HepG2 (cell line): ENCODE data around the gene ABCC10. TPM values are rescaled to one million over a fixed set of nuclear protein-coding genes. Genes with fewer than 3 reads are reported as not detected.

Experiments used
- AHDC1 ChIP-seq: sonication (generic); formaldehyde crosslinking; IDR thresholded peaks from 2 replicates; pipeline ENCODE4 v1.5.1; 2020; ENCODE audit warnings: mild to moderate bottlenecking, missing genetic modification reagents, borderline replicate concordance
- CBX5 ChIP-seq: sonication (generic); formaldehyde crosslinking; IDR thresholded peaks from 2 replicates; pipeline ENCODE4 v1.4.0; 2020; ENCODE audit warnings: missing genetic modification reagents, borderline replicate concordance
- PHF20 ChIP-seq: sonication (generic); formaldehyde crosslinking; IDR thresholded peaks from 2 replicates; pipeline ENCODE4 v1.5.0; 2020; ENCODE audit warnings: mild to moderate bottlenecking, missing genetic modification reagents
- TOPORS ChIP-seq: sonication (generic); formaldehyde crosslinking; IDR thresholded peaks from 2 replicates; pipeline ENCODE4 v1.8.0; 2023; ENCODE audit warnings: mild to moderate bottlenecking, missing genetic modification reagents
- polyA plus RNA-seq, 8 experiments: library from polyadenylated mRNA; depleted of rRNA in 3 of 8; stranded (reverse) in 7 of 8; unstranded in 1 of 8; fragments of >200 nt; fragmentation: Illumina TruSeq in 4 of 8; extraction: Trizol in 4 of 8; gene quantifications; 2 replicates each; pipeline versions ENCODE4 v1.2.1 to v1.2.3, GENCODE V29; 2011 to 2016; ENCODE audit warnings: low read depth in 4 of 8, missing spikeins in 1 of 8, mixed read lengths in 1 of 8; ENCODE audit not compliant: insufficient read depth in 1 of 8
- total RNA-seq, 5 experiments: library from RNA; depleted of rRNA; stranded (reverse); fragments of >200 nt; fragmentation: Illumina TruSeq; extraction: Trizol; gene quantifications; 2 replicates each; pipeline ENCODE4 v1.2.3, GENCODE V29; 2016; ENCODE audit warnings: low read depth in 1 of 5
- TF ChIP-seq, protein P1 (sequence below): sonication (generic); formaldehyde crosslinking; conservative IDR thresholded peaks from 2 replicates; pipeline ENCODE4 v1.4.0; 2020; ENCODE audit warnings: missing genetic modification reagents

ABCC10 gene
- total and polyA plus RNA-seq, 2 of the 13 experiments (the other 11 are each of a cell fraction or from before 2014, with no cell fraction given): 16.0 to 24.3 TPM

- TF ChIP-seq CBX5 (CRISPR knock-in tag) (no peak), TOPORS (CRISPR knock-in tag) (no peak), AHDC1 (CRISPR knock-in tag) (no peak), PHF20 (no peak)
- TF ChIP-seq, protein P1, sequence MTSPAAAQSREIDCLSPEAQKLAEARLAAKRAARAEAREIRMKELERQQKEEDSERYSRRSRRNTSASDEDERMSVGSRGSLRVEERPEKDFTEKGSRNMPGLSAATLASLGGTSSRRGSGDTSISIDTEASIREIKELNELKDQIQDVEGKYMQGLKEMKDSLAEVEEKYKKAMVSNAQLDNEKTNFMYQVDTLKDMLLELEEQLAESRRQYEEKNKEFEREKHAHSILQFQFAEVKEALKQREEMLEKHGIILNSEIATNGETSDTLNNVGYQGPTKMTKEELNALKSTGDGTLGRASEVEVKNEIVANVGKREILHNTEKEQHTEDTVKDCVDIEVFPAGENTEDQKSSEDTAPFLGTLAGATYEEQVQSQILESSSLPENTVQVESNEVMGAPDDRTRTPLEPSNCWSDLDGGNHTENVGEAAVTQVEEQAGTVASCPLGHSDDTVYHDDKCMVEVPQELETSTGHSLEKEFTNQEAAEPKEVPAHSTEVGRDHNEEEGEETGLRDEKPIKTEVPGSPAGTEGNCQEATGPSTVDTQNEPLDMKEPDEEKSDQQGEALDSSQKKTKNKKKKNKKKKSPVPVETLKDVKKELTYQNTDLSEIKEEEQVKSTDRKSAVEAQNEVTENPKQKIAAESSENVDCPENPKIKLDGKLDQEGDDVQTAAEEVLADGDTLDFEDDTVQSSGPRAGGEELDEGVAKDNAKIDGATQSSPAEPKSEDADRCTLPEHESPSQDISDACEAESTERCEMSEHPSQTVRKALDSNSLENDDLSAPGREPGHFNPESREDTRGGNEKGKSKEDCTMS (CRISPR knock-in tag): no peak
Observed at GRCh38 chr6:43377710-43378229, 49.6 kb upstream of the ABCC10 start (continued).
